Measurements from ENCODE around the gene PAK4. TPM values are rescaled to one million over a fixed set of nuclear protein-coding genes. Genes with fewer than 3 reads are reported as not detected.

PAK4 gene
- total RNA-seq, 1 experiment from 2014 or later = 90.1 TPM

- TF ChIP-seq EGR1 (IDR thresholded peaks at IDR 0.05; ENCODE audit: low read depth) = no peak
- no peak for TF ChIP-seq FOSL1 (IDR thresholded peaks at IDR 0.05; ENCODE audit: low read depth)
- TF ChIP-seq CBX3 (IDR thresholded peaks at IDR 0.05; ENCODE audit: low read depth) = no peak
- no peak for TF ChIP-seq POLR2A (IDR thresholded peaks at IDR 0.05; ENCODE audit: borderline replicate concordance, extremely low read depth, insufficient read depth, insufficient read length)
- no peak for TF ChIP-seq ZNF274 (IDR thresholded peaks at IDR 0.05; ENCODE audit: low read depth, low read length)
These were observed 8.1 kb downstream of the PAK4 start (continued) for GRCh38 chr19:39133431-39134270.

GRCh38 chr19:39135701-39136100, 10.1 kb downstream of the PAK4 start:
- Histone ChIP-seq H3K4me1 (ENCODE audit: control insufficient read depth in 1 of 2, insufficient read depth in 2 of 2, low read length in 2 of 2) (peaks cover 11 to 18% of the 10 kb centered on the region in 2 experiments), H3K4me2 (ENCODE audit: low read length) (no peak overlapping the region; the same call in 1 of the 2 replicates), H3K9me3 (ENCODE audit: control insufficient read depth in 1 of 2, insufficient read depth in 1 of 2, low read depth in 1 of 2, low read length in 2 of 2) (no peaks in the 10 kb centered on the region), H3K36me3 (ENCODE audit: control insufficient read depth in 1 of 2, insufficient read depth in 2 of 2, low read length in 2 of 2) (no peaks in the 10 kb centered on the region), H3K27me3 (ENCODE audit: insufficient read depth, low read length) (no peaks in the 10 kb centered on the region), H4K20me1 (ENCODE audit: insufficient read depth) (no peaks in the 10 kb centered on the region), H3K4me3 (replicated peaks in 1 of 2; ENCODE audit: low read depth in 1 of 2, low read length in 2 of 2) (no peak overlapping the region), H3K9ac (ENCODE audit: low read length) (no peak overlapping the region), H2AFZ (ENCODE audit: low read depth, low read length, poor library complexity, severe bottlenecking) (no peak overlapping the region), H3K27ac (ENCODE audit: low read depth, low read length) (no peak overlapping the region), H3K79me2 (ENCODE audit: insufficient read depth, low read length) (peaks cover 98% of the 10 kb centered on the region), H3K9me2 (ENCODE audit: insufficient read depth) (no peaks in the 10 kb centered on the region)
- ChIA-PET POLR2A (no interaction called here), RAD21 (ENCODE audit: low non-redundant PET in 1 of 2, low total read pairs in 2 of 2, uncharacterized antibody in 2 of 2, unreplicated experiment in 2 of 2) (no interaction called here), CTCF (no interaction called here)
- TF ChIP-seq EGR1 (IDR thresholded peaks at IDR 0.05; ENCODE audit: low read depth) = no peak
- TF ChIP-seq JUND (IDR thresholded peaks at IDR 0.05) = no peak
- TF ChIP-seq EZH2phosphoT487 (IDR thresholded peaks at IDR 0.05; ENCODE audit: borderline replicate concordance) = no peak
- no peak for TF ChIP-seq YY1 (IDR thresholded peaks at IDR 0.05; ENCODE audit: extremely low read depth, insufficient replicate concordance, low read depth, low read length)
- no peak for TF ChIP-seq RAD21 (IDR thresholded peaks at IDR 0.05; ENCODE audit: low read depth)
- TF ChIP-seq SIN3A (IDR thresholded peaks at IDR 0.05; ENCODE audit: low read depth) = no peak
- TF ChIP-seq TCF7L2 (IDR thresholded peaks at IDR 0.05; ENCODE audit: borderline replicate concordance, extremely low read depth, insufficient read depth, insufficient read length) = no peak
- TF ChIP-seq EZH2 (IDR thresholded peaks at IDR 0.05) = no peak
- TF ChIP-seq ZBTB33 (IDR thresholded peaks at IDR 0.05; ENCODE audit: extremely low read depth, insufficient replicate concordance, low read length) = no peak
- no peak for TF ChIP-seq ZFX (IDR thresholded peaks at IDR 0.05)
- TF ChIP-seq ATF3 (IDR thresholded peaks at IDR 0.05) = no peak
- no peak for TF ChIP-seq CTCF (IDR thresholded peaks at IDR 0.05 in 2 of 3, conservative IDR thresholded peaks at IDR 0.05 in 1 of 3; ENCODE audit: borderline replicate concordance in 1 of 3, insufficient read depth in 1 of 3, low read depth in 2 of 3, low read length in 2 of 3)
- TF ChIP-seq SP1 (IDR thresholded peaks at IDR 0.05; ENCODE audit: low read depth) = no peak
- TF ChIP-seq CEBPB (IDR thresholded peaks at IDR 0.05; ENCODE audit: low read depth) = no peak
- intact Hi-C loops (cut with micrococcal nuclease) = no loop called here
- ATAC-seq (no peak), DNase-seq (ENCODE audit: low read depth, low spot score) (no peak)
- no TSS peak for BruUV-seq (replicated peaks)
